HFF-Myc (cell line): ENCODE results near the gene ADAMTS17.

Source experiments
- DNase-seq: peaks from one replicate; pipeline ENCODE4 v3.0.0-alpha.2; 2011; ENCODE audit warnings: low read depth; ENCODE audit errors: extremely low read depth
- H3K4me3 ChIP-seq: replicated peaks from 2 replicates; pipeline ENCODE4 v1.5.1; 2011; ENCODE audit warnings: low read depth, mild to moderate bottlenecking, control low read depth, low read length
- CTCF ChIP-seq: IDR thresholded peaks from 2 replicates; pipeline ENCODE4 v1.5.1; 2012; ENCODE audit warnings: mild to moderate bottlenecking, low read depth, low read length, control low read depth; ENCODE audit errors: missing control alignments

ADAMTS17 gene

DNA sequence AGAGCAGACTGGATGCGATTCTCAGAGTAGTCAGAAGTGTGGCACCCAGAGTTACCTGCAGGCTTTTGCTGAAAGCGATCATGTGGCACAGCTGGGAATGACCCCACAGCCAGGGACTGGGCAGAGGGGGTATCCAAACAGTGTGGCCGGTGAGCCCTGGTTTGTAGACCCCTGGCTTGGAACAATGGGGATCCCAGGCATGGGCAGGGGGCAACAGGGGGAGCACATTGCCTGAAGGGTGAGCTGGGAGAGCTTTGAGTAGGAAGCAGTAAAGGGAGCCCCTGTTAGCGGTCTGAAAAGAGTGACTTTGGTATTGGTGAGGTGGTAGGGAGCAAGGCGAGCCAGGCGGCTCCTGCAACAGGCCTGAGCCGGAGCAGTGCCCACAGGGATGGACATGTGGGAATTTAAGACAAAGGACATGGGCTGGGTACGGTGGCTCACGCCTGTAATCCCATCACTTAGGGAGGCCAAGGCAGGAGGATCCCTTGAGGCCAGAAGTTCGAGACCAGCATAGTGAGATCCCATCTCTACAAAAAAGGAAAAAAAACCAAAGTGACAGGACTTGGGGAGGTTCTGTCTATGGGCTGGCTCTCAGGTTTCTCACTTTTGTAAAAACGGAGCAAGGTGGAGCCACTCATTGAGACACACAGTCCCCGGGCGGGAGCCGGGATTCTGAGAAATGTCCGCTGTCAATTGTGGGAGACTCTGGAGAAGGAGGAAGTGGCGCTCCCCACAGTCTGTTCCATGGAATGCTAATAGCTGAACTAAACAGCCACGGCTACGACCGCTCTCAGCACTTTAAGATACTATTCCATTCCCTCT is 384.7 kb downstream of the ADAMTS17 start:
- TF ChIP-seq CTCF = no peak
- no peak for DNase-seq
- no peak overlapping the region for H3K4me3 ChIP-seq

DNA sequence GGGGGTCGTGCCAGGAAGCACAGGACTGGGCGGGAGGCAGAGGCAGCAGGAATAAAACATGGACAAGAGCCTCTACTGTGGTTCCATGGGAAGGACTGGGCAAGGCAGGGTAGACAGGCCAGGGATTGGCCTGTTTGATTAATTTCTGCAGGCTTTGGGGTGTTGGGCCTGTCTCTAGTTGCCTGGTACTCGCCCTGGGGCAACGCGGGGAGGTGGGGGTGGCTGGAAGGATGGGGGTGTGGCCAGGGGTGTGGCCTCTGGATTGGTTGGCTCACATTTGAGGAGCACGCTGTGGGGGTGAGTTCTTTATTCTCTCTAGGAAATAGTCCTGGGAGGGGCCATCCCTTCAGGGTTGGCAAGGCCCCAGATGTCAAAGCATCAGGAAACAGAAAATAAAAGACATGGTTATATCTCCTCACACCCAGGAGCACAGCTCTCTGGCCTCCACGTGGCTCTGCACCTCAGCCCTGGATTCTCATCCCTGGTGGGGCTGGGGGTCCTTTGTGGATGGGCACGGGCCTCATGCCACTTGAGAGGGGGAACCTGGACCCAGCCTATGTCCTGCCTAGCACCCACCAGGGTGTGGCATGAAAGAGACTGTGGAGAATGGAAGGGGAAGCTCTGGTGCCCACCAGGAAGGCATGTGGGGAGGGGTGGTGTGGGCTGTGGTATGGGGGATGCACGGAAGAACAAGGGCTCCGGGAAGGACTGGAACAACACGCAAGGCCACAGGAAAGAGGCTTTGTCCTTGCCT is 385.6 kb downstream of the ADAMTS17 start:
- H3K4me3 ChIP-seq = no peak overlapping the region
- no peak for TF ChIP-seq CTCF
- DNase-seq = no peak

- DNase-seq = no peak
- no peak for TF ChIP-seq CTCF
Observed at GRCh38 chr15:99955532-99955931, 386.2 kb downstream of the ADAMTS17 start.

DNA sequence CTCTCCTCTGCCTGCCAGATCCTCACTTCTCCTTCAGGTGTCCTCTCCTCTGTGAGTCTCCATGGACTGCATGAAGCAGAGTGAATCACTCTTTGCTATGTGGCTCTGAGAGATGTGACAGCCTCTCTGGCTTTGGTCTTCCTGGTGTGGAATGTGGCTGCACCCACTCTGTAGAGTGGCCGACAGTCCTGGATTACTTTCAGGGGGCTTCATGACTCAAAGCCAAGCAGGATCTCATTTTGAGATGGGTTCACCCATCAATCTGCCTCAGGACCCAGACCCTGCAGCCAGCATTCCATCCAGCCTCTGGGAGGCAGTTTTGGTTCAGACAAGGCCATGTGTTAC is 386.6 kb downstream of the ADAMTS17 start:
- DNase-seq = no peak

More at GRCh38 chr15:99955532-99955931, 386.2 kb downstream of the ADAMTS17 start:
- no peak overlapping the region for H3K4me3 ChIP-seq

DNA sequence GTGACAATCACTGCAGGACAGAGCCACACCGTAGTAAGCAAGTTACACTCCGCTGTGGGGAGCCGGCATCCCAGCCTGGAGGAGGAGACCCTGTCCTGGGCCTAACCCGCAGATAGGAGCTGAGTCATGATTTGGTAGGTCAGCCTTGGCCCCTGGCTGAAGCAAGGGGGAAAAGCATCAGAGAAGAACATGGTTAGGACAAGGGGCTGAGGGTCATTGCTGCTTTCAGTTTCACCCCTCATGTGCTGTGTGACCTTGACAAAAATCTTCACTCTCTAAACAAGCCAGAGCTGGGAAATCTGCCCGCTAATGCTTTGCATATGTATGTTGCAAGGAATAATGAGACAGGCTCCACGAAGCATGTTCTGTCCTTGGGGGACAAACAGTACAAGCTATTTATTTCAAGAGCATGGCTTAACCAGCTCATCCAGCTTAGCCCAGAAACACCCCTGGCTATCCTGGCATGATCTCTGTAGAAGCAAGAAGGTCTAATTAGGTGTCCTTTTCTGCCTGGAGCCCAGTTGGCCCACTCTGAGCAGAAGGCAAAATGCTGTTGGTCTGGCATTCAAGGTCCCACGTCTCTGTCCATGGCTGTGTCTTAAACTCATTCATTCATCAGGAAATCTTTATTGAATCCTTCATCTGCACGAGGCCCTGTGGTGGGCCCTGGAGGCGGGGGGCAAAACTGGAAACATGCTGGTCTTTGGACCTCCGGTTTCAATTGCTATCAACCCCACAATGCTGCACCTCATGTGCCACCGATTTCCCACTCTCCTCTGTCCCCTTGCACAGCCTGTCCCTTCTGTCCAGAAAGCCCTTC is 387.2 kb downstream of the ADAMTS17 start:
- peak; percentile 7 for DNase-seq
- no peak overlapping the region for H3K4me3 ChIP-seq
- TF ChIP-seq CTCF = no peak

More for the DNA sequence above, 386.6 kb downstream of the ADAMTS17 start:
- H3K4me3 ChIP-seq = no peak overlapping the region
- no peak for TF ChIP-seq CTCF

DNA sequence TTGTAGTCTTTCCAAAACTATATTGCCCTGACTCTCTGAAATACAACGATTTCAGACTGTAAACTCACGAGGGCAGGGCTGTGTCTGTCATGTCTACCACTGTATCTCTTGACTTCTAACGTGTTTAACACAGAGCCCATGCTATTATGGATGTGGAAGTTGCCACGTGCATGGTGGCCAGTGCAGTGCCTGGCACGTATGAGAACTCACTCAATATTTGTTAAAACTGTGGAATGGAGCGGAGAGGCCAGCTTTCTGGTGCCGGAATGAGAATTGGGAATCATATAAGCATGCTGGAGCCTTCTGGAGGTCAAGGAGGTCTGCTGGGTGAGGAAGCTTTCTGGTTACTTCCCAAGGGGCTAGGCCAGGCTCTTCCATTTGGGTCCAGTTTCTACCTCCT is 387.9 kb downstream of the ADAMTS17 start:
- TF ChIP-seq CTCF = no peak
- no peak overlapping the region for H3K4me3 ChIP-seq
- no peak for DNase-seq
